Calu3 (cell line): ENCODE measurements around the gene COPG1. TPM values are rescaled to one million over a fixed set of nuclear protein-coding genes. Genes with fewer than 3 reads are reported as not detected.

Source experiments
- Bru-seq: library from RNA; stranded (reverse); fragments of 400-500 nt; gene quantifications from one replicate; lab custom pipeline; 2021; lab: Mats Ljungman, UMichigan
- BruChase-seq, 2 experiments: library from RNA; stranded (reverse); fragments of 400-500 nt; gene quantifications; one replicate each; lab custom pipeline; 2021; lab: Mats Ljungman, UMichigan
- BruUV-seq: library from RNA; stranded (reverse); fragments of 400-500 nt; replicated peaks from 2 replicates; lab custom pipeline; 2021; lab: Mats Ljungman, UMichigan
- CTCF ChIA-PET: fragments of 300-600 bp; sonication (Branson Sonifier 250); formaldehyde crosslinking; loops from one replicate; lab custom pipeline; 2022; ENCODE audit warnings: antibody characterized with exemption; lab: Charles Lee
- DNase-seq: peaks from one replicate; pipeline ENCODE4 v3.0.0; 2022
- H3K27ac Mint-ChIP-seq: one replicate; pipeline ENCODE4 v1.8.0; 2022; ENCODE audit warnings: mixed read lengths; ENCODE audit not compliant: unreplicated experiment
- H3K27me3 Mint-ChIP-seq: one replicate; pipeline ENCODE4 v1.8.0; 2022; ENCODE audit warnings: mixed read lengths; ENCODE audit not compliant: unreplicated experiment
- H3K36me3 Mint-ChIP-seq: one replicate; pipeline ENCODE4 v1.8.0; 2022; ENCODE audit warnings: mild to moderate bottlenecking, moderate library complexity, mixed read lengths; ENCODE audit not compliant: insufficient read depth, unreplicated experiment
- H3K4me1 Mint-ChIP-seq: one replicate; pipeline ENCODE4 v1.8.0; 2022; ENCODE audit warnings: mild to moderate bottlenecking, low read depth, mixed read lengths; ENCODE audit not compliant: unreplicated experiment
- H3K4me3 Mint-ChIP-seq: one replicate; pipeline ENCODE4 v1.8.0; 2022; ENCODE audit warnings: mild to moderate bottlenecking, low read depth, moderate library complexity, mixed read lengths; ENCODE audit not compliant: unreplicated experiment
- H3K9me3 Mint-ChIP-seq: one replicate; pipeline ENCODE4 v1.8.0; 2022; ENCODE audit warnings: low read depth, mixed read lengths; ENCODE audit not compliant: unreplicated experiment
- intact Hi-C: fragments of 100-400 bp; cut with micrococcal nuclease; formaldehyde crosslinking; loops from one replicate; pipeline ENCODE4 v1.10.0; 2022; ENCODE audit not compliant: unreplicated experiment
- long read RNA-seq: library from polyadenylated mRNA; stranded (forward); transcript quantifications from one replicate; pipeline ENCODE4 v2.0.0, GENCODE V29; 2022
- total RNA-seq: library from RNA; stranded (reverse); gene quantifications from 2 replicates; pipeline ENCODE4 v1.2.3, GENCODE V29; 2022
- TF ChIP-seq, protein P1 (sequence below): fragments of 200-600 bp; IDR thresholded peaks from one replicate; pipeline ENCODE4 v1.8.0; 2022; ENCODE audit warnings: antibody characterized with exemption; ENCODE audit not compliant: unreplicated experiment

COPG1 gene, protein sequence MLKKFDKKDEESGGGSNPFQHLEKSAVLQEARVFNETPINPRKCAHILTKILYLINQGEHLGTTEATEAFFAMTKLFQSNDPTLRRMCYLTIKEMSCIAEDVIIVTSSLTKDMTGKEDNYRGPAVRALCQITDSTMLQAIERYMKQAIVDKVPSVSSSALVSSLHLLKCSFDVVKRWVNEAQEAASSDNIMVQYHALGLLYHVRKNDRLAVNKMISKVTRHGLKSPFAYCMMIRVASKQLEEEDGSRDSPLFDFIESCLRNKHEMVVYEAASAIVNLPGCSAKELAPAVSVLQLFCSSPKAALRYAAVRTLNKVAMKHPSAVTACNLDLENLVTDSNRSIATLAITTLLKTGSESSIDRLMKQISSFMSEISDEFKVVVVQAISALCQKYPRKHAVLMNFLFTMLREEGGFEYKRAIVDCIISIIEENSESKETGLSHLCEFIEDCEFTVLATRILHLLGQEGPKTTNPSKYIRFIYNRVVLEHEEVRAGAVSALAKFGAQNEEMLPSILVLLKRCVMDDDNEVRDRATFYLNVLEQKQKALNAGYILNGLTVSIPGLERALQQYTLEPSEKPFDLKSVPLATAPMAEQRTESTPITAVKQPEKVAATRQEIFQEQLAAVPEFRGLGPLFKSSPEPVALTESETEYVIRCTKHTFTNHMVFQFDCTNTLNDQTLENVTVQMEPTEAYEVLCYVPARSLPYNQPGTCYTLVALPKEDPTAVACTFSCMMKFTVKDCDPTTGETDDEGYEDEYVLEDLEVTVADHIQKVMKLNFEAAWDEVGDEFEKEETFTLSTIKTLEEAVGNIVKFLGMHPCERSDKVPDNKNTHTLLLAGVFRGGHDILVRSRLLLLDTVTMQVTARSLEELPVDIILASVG
- total RNA-seq (295 and 302 TPM in 2 replicates), Bru-seq, nascent RNA (percentile 90 among the genes with signal in this experiment), BruChase-seq, experiment 1, labeled RNA remaining after a 6-hour chase (percentile 95 among the genes with signal in this experiment), BruChase-seq, experiment 2, labeled RNA remaining after a 2-hour chase (percentile 91 among the genes with signal in this experiment)
- long read RNA-seq, transcript COPG1-201 (24 exons, 3,078 nt) = major isoform, 175 of 236 reads
- long read RNA-seq, partial matches to known transcripts = 33 of 236 reads
- long read RNA-seq, other reads (novel, unspliced or antisense) = 28 of 236 reads

DNA sequence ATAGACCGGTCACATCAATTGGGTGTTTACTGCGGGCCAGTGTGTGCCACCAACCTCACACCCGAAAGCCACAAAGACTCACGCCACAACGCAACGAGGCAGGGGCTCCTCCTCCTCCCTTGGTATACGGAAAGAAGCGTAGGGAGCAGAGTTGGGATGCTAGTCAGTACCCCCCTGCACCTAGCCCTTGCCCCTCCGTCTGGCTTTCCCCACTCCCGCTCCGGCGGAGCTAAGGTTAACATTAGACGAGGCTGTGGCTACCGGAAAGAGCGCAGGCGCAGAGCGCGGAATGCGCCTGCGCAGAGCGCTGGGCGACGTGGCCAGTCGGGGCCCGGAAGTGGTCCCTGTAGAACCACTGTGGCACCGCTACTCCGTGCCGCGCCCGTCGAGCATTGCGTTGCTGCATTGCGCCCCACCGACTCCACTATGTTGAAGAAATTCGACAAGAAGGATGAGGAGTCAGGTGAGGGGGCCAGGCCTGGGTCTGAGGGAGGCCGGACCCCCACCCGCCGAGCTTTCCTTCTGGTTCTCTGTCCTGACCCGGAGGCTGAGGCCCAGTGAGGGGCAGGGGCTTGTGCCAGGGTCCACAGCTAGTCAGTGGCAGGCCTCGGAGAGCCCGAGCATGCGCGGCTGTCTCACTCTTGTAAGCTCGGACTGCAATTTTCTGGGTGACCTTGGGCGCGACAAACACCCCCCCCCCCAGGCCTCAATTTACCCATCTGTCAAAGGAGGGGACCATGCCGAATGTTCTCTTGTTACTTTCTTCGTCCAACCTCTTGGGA is at the start of gene COPG1:
Gene COPG1, plus strand, starts transcription at position 323 of the 782 bp plus-strand sequence. Its CDS starts 104 bp downstream, at position 427.
- intact Hi-C loops = loop anchor here (1.0 to 5.0 kb wide), 3 partner anchors 88 to 227 kb away; partner anchors contain the start of gene ISY1
- TF ChIP-seq, protein P1, sequence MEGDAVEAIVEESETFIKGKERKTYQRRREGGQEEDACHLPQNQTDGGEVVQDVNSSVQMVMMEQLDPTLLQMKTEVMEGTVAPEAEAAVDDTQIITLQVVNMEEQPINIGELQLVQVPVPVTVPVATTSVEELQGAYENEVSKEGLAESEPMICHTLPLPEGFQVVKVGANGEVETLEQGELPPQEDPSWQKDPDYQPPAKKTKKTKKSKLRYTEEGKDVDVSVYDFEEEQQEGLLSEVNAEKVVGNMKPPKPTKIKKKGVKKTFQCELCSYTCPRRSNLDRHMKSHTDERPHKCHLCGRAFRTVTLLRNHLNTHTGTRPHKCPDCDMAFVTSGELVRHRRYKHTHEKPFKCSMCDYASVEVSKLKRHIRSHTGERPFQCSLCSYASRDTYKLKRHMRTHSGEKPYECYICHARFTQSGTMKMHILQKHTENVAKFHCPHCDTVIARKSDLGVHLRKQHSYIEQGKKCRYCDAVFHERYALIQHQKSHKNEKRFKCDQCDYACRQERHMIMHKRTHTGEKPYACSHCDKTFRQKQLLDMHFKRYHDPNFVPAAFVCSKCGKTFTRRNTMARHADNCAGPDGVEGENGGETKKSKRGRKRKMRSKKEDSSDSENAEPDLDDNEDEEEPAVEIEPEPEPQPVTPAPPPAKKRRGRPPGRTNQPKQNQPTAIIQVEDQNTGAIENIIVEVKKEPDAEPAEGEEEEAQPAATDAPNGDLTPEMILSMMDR = no peak
- peaks cover 28% of the 10 kb centered on the region for H3K4me1 Mint-ChIP-seq
- peak within 1 kb of the TSS; percentile 79 for H3K4me3 Mint-ChIP-seq
- DNase-seq = peak; percentile 94
- BruUV-seq = TSS peak; percentile 65
- CTCF ChIA-PET = interaction anchor here (0.6 to 1.5 kb wide), 10 partner anchors 14 to 280 kb away, joined by 3 to 12 read pairs (median 4); a partner anchor contains a TSS
- H3K9me3 Mint-ChIP-seq = no peaks in the 10 kb centered on the region
- H3K36me3 Mint-ChIP-seq = peaks cover 63% of the 10 kb centered on the region
- no peaks in the 10 kb centered on the region for H3K27me3 Mint-ChIP-seq
- peak within 1 kb of the TSS; percentile 91 for H3K27ac Mint-ChIP-seq

DNA sequence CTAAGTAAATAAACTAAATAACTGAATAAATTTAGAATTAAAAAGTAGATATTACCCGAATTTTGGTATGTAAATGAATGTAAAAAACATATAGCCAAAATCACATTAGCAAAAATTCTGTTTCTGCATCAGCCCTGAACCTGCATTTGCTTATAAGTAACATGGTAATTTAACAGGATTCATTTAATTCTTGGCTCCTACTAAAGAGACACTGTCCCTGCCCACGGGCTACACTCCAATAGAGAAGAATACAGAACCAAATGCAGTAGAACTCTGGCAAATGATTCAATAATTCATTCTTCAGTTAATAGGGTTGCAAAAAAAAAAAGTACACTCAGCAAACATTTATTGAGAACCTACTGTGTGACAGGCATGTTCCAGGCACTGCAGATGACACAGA is 44.9 kb upstream of the COPG1 start:
- intact Hi-C loops = no loop called here
- Mint-ChIP-seq H3K9me3 (no peaks in the 10 kb centered on the region), H3K27me3 (no peaks in the 10 kb centered on the region), H3K4me1 (no peaks in the 10 kb centered on the region), H3K27ac (no peak overlapping the region), H3K4me3 (no peak overlapping the region), H3K36me3 (no peaks in the 10 kb centered on the region)
- CTCF ChIA-PET = interaction anchor here (0.9 kb wide), 1 partner anchor 11 kb away, joined by 3 read pairs; no protein-coding TSS in a partner anchor
- TF ChIP-seq, protein P1 = no peak
- no TSS peak for BruUV-seq
- no peak for DNase-seq

DNA sequence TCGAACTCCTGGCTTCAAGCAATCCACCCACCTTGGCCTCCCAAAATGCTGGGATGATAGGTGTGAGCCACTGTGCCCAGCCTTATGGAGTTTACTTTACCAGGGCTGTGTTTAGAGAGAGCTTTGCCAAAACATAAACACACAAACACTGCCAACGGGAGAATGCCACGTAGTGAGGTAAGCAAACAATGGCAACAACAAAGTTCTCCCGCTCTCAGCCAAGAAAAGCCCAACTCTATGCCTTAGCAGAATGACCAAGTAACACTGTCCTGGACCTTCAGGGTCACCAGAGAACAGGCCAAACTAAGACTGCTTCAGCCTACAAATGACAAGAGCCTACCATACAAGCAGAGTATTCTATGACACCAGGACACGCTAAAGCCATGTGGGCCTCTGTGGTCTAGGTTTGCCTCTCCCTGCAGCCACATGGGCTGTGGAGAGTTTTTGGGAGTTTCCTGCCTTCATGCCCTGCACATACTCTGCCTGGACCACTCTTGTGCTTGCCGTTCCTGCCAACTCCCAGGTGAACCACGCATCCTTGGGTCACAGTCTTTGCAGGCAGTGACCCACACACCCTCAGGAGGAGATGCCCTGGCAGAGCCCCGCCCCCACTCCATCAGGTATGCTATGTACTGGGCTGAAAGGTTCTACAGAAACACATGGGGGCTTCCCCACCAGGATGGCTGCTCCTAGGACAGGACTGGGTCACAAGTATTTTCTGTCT is 44.1 kb upstream of the COPG1 start:
- Mint-ChIP-seq H3K4me3 (no peak overlapping the region), H3K27ac (no peak overlapping the region), H3K4me1 (no peaks in the 10 kb centered on the region), H3K9me3 (no peaks in the 10 kb centered on the region), H3K27me3 (no peaks in the 10 kb centered on the region), H3K36me3 (no peaks in the 10 kb centered on the region)
- TF ChIP-seq, protein P1 = no peak
- no TSS peak for BruUV-seq
- DNase-seq = no peak
- intact Hi-C loops = no loop called here
- CTCF ChIA-PET = no interaction called here
